Type B pancreatic cell (in vitro differentiated cells): ENCODE results near the gene RFX3. TPM values are rescaled to one million over a fixed set of nuclear protein-coding genes. Genes with fewer than 3 reads are reported as not detected.

ENCODE experiments used
- DNase-seq: peaks from one replicate; pipeline ENCODE4 v3.0.0; 2021; ENCODE audit warnings: mixed read lengths; ENCODE audit not compliant: unreplicated experiment; ENCODE audit errors: extremely low spot score
- H3K27ac Mint-ChIP-seq: 2 replicates; pipeline ENCODE4 v1.8.0; 2021; ENCODE audit warnings: mild to moderate bottlenecking, mixed read lengths
- H3K27me3 Mint-ChIP-seq: 2 replicates; pipeline ENCODE4 v1.8.0; 2021; ENCODE audit warnings: mixed read lengths
- H3K36me3 Mint-ChIP-seq: 2 replicates; pipeline ENCODE4 v1.8.0; 2021; ENCODE audit warnings: mixed read lengths
- H3K4me1 Mint-ChIP-seq: one replicate; pipeline ENCODE4 v1.8.0; 2021; ENCODE audit warnings: mixed read lengths; ENCODE audit not compliant: unreplicated experiment
- H3K4me3 Mint-ChIP-seq: 2 replicates; pipeline ENCODE4 v1.8.0; 2021; ENCODE audit warnings: mild to moderate bottlenecking, mixed read lengths
- H3K9me3 Mint-ChIP-seq: 2 replicates; pipeline ENCODE4 v1.8.0; 2021; ENCODE audit warnings: mixed read lengths
- total RNA-seq: library from RNA; stranded (reverse); gene quantifications from 2 replicates; pipeline ENCODE4 v1.2.1, GENCODE V29; 2021; ENCODE audit warnings: low replicate concordance
- TF ChIP-seq, protein P1 (sequence below): fragments of 200-600 bp; sonication (generic); conservative IDR thresholded peaks from 2 replicates; pipeline ENCODE4 v1.5.0; 2021; ENCODE audit warnings: antibody characterized with exemption, mild to moderate bottlenecking

The RFX3 gene
- total RNA-seq, 1 donor from 2014 or later = 42.5 TPM

DNA sequence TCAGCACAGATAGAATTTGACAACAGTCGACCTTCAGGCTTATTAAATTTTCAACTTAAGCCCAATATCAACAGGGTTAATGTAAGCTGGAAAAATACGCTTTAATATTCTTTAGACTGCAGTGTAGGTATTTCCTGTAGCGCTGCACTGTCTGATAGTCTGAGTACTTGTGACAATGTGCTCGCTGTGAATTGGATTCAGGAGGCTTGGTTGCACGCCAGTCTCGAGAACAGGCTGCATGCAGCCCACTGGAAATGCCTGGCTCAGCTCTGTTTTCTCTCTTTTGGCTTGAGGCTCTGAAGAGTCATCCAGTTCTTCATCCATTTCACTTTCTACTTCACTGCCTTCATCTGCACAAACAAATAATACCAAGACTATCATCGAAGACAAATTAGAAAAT lies 300.9 kb downstream of the RFX3 start:
- no peak for DNase-seq
- Mint-ChIP-seq H3K4me1 (no peaks in the 10 kb centered on the region), H3K4me3 (no peak overlapping the region), H3K9me3 (no peaks in the 10 kb centered on the region), H3K36me3 (peaks cover 17% of the 10 kb centered on the region), H3K27me3 (no peaks in the 10 kb centered on the region), H3K27ac (no peak overlapping the region)
- TF ChIP-seq, protein P1, sequence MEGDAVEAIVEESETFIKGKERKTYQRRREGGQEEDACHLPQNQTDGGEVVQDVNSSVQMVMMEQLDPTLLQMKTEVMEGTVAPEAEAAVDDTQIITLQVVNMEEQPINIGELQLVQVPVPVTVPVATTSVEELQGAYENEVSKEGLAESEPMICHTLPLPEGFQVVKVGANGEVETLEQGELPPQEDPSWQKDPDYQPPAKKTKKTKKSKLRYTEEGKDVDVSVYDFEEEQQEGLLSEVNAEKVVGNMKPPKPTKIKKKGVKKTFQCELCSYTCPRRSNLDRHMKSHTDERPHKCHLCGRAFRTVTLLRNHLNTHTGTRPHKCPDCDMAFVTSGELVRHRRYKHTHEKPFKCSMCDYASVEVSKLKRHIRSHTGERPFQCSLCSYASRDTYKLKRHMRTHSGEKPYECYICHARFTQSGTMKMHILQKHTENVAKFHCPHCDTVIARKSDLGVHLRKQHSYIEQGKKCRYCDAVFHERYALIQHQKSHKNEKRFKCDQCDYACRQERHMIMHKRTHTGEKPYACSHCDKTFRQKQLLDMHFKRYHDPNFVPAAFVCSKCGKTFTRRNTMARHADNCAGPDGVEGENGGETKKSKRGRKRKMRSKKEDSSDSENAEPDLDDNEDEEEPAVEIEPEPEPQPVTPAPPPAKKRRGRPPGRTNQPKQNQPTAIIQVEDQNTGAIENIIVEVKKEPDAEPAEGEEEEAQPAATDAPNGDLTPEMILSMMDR = no peak

DNA sequence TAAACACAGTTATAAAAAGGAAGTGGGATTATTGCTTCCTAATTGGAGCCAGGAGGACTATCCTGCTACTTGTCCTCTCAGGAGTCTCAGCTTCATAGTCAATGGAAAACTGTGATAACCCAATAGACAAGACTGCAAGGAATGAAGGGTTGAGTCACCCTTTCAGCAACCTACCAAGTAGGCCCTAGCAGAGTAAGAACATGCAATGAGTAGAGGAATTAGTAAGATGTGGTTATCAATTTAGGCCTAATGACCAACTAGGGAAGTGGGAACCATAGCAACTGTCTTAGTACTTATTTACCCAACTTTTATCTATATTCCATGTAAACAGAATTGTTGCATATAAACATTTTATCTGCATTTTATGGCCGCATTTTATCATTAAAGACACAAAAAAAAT lies 310.1 kb downstream of the RFX3 start:
- H3K36me3 Mint-ChIP-seq = no peaks in the 10 kb centered on the region
- H3K4me3 Mint-ChIP-seq = no peak overlapping the region
- DNase-seq = no peak
- no peak overlapping the region for H3K27ac Mint-ChIP-seq
- H3K27me3 Mint-ChIP-seq = peaks cover 5% of the 10 kb centered on the region
- peaks cover 4% of the 10 kb centered on the region for H3K9me3 Mint-ChIP-seq
- H3K4me1 Mint-ChIP-seq = peaks cover 7% of the 10 kb centered on the region
- TF ChIP-seq, protein P1 = no peak

DNA sequence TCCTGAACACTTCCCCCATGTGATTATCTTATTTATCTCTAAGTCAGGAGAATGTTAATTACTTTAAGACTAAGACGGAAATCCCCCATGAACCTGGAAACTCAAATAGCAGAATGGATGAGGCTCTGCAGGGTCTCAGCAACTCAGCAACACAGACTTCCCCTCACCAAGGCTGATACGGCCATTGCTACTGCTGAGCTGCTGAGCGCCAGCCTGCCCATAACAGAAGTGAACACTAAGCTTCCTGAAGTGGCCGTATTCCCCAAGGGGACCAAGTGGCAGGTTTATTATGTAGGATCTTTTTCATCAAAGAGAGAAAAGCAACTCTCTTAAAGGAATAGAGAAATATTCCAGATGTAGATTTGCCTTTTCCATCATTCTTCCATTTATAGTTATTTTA lies 311.1 kb downstream of the RFX3 start:
- Mint-ChIP-seq H3K4me1 (peaks cover 7% of the 10 kb centered on the region), H3K4me3 (no peak overlapping the region), H3K36me3 (no peaks in the 10 kb centered on the region), H3K27ac (no peak overlapping the region), H3K27me3 (peaks cover 7% of the 10 kb centered on the region), H3K9me3 (peaks cover 4% of the 10 kb centered on the region)
- DNase-seq = no peak
- TF ChIP-seq, protein P1 = no peak

DNA sequence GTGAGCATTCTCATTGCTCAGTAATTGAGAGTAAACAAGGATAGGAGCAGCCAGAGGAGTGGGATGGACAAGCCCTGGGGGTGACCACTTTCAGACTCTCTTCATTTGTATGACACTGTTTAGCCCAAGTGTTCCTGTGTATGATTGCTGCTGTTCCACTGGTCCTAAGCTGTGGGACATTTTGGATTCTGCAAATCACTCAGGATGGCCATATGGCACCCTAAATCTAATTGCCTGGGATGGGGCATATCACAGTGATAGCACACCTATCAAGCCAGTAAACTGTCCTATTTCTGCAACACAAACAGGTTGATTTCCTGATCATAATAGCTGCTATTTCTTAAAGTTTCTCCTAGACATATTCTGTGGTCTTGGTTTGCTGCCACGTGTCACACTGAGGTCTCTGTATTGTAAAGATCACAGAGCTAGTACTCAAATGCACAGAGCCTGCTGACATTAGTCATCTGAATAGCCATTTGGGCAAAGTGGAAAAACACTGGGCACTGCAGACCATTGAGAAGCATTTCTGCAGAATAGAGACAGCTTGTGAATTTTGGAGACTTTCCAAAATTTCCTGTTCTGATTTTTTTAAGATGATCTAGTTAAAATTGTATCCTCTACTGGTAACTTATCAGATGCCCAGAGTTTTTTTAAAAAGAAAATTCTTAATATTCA lies 320.2 kb downstream of the RFX3 start:
- DNase-seq = no peak
- Mint-ChIP-seq H3K27ac (no peak overlapping the region), H3K27me3 (peaks cover 2% of the 10 kb centered on the region), H3K4me3 (no peak overlapping the region), H3K9me3 (no peaks in the 10 kb centered on the region), H3K4me1 (no peaks in the 10 kb centered on the region), H3K36me3 (no peaks in the 10 kb centered on the region)
- TF ChIP-seq, protein P1 = no peak

DNA sequence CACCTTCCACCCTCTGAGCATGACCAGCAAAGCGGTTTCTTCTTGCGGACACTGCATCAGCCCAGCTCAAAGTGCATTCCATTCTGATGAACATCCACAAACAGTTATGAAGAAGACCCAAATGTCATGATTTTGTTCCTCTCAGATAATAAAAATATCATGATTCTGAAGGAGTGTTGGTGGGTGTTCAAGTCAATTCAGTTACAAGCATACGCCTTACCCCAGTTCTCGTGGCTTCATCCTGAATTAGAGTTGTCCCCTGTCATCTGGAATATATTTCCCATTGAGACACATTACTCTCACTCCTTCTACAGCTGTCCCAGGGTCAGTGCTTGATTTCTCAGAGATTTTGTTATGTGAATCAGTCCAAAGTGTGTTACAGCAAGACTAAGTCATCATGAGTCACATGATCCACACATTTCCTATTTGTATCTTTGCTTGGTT lies 325.4 kb downstream of the RFX3 start:
- H3K9me3 Mint-ChIP-seq = no peaks in the 10 kb centered on the region

More for the DNA sequence above, 325.4 kb downstream of the RFX3 start:
- Mint-ChIP-seq H3K4me1 (no peaks in the 10 kb centered on the region), H3K4me3 (no peak overlapping the region), H3K27me3 (peaks cover 4% of the 10 kb centered on the region), H3K27ac (no peak overlapping the region), H3K36me3 (no peaks in the 10 kb centered on the region)
- TF ChIP-seq, protein P1 = no peak
- DNase-seq = no peak
